Ramos (cell line): ENCODE measurements around the gene CD6.

Experiments used
- in situ Hi-C: fragments of 300-500 bp; cut with MboI; formaldehyde crosslinking; loops from one replicate; pipeline ENCODE4 v1.14.3; 2022; ENCODE audit warnings: low sequenced_read_pairs; ENCODE audit not compliant: unreplicated experiment

CD6 gene

GRCh38 chr11:60981515-60981914, 10.0 kb downstream of the CD6 start:
- in situ Hi-C loops = no loop called here

GRCh38 chr11:60982184-60982583, 10.7 kb downstream of the CD6 start:
- in situ Hi-C loops = no loop called here

- in situ Hi-C loops = no loop called here
These were observed 12.7 kb downstream of the CD6 start for GRCh38 chr11:60984149-60984548.

- in situ Hi-C loops = no loop called here
These were observed 13.2 kb downstream of the CD6 start for GRCh38 chr11:60984636-60985035.

- in situ Hi-C loops = no loop called here
These were observed 14.0 kb downstream of the CD6 start for GRCh38 chr11:60985501-60985900.

GRCh38 chr11:60985991-60986915, 14.8 kb downstream of the CD6 start:
- in situ Hi-C loops = no loop called here

GRCh38 chr11:60987577-60988277, 16.2 kb downstream of the CD6 start:
- in situ Hi-C loops = no loop called here

GRCh38 chr11:60988658-60989057, 17.2 kb downstream of the CD6 start:
- in situ Hi-C loops = no loop called here

GRCh38 chr11:60989093-60989650, 17.7 kb downstream of the CD6 start:
- in situ Hi-C loops = no loop called here

- in situ Hi-C loops = no loop called here
These were observed 20.0 kb downstream of the CD6 start for GRCh38 chr11:60991457-60991856.

GRCh38 chr11:60992842-60993409, 21.4 kb downstream of the CD6 start:
- in situ Hi-C loops = no loop called here

- in situ Hi-C loops = no loop called here
These were observed 22.1 kb downstream of the CD6 start for GRCh38 chr11:60993615-60994014.

- in situ Hi-C loops = no loop called here
These were observed 23.1 kb downstream of the CD6 start for GRCh38 chr11:60994541-60995080.

- in situ Hi-C loops = no loop called here
These were observed 24.3 kb downstream of the CD6 start for GRCh38 chr11:60995798-60996197.

- in situ Hi-C loops = no loop called here
These were observed 25.1 kb downstream of the CD6 start for GRCh38 chr11:60996381-60997138.

GRCh38 chr11:61000426-61000825, 28.9 kb downstream of the CD6 start:
- in situ Hi-C loops = no loop called here

- in situ Hi-C loops = no loop called here
These were observed 30.5 kb downstream of the CD6 start for GRCh38 chr11:61001931-61002330.

GRCh38 chr11:61002598-61002997, 31.1 kb downstream of the CD6 start:
- in situ Hi-C loops = no loop called here

GRCh38 chr11:61004180-61004611, 32.7 kb downstream of the CD6 start:
- in situ Hi-C loops = no loop called here

GRCh38 chr11:61004761-61005181, 33.3 kb downstream of the CD6 start:
- in situ Hi-C loops = no loop called here
